DND-41 (cell line): ENCODE measurements around the gene GNB3.

Source experiments
- ATAC-seq: fragments of 200-7000 bp; cut with Tn5 transposase; 3 replicates; pipeline ENCODE4 v1.9.1; 2021; ENCODE audit warnings: low read depth; ENCODE audit not compliant: insufficient read depth
- DNase-seq: peaks from one replicate; pipeline ENCODE4 v3.0.0-alpha.2; 2020
- H2AFZ ChIP-seq: 2 replicates; pipeline ENCODE4 v1.6.0; 2012; ENCODE audit warnings: low read depth, low read length
- H3K27ac ChIP-seq: 2 replicates; pipeline ENCODE4 v1.5.1; 2012; ENCODE audit warnings: low read length, inconsistent platforms
- H3K27me3 ChIP-seq: fragments of 200-600 bp; sonication (generic); 2 replicates; pipeline ENCODE4 v1.6.0; 2012; ENCODE audit warnings: low read length, mild to moderate bottlenecking, inconsistent platforms; ENCODE audit not compliant: insufficient read depth, poor library complexity
- H3K36me3 ChIP-seq: 2 replicates; pipeline ENCODE4 v1.5.1; 2012; ENCODE audit warnings: low read length, inconsistent platforms; ENCODE audit not compliant: insufficient read depth
- H3K4me1 ChIP-seq: 2 replicates; pipeline ENCODE4 v1.5.1; 2012; ENCODE audit warnings: mild to moderate bottlenecking, low read length; ENCODE audit not compliant: insufficient read depth
- H3K4me2 ChIP-seq: 2 replicates; pipeline ENCODE4 v1.6.0; 2012; ENCODE audit warnings: mild to moderate bottlenecking, moderate library complexity, low read length, inconsistent platforms; ENCODE audit not compliant: insufficient read depth
- H3K4me3 ChIP-seq, 2 experiments: fragments of 200-600 bp in 1 of 2; shearing (Covaris generic) in 1 of 2; 2 replicates each; pipeline ENCODE4 v1.5.1; 2012 to 2016; ENCODE audit warnings: inconsistent platforms in 2 of 2, low read length in 2 of 2, mild to moderate bottlenecking in 2 of 2, low read depth in 1 of 2, moderate library complexity in 1 of 2
- H3K79me2 ChIP-seq: 2 replicates; pipeline ENCODE4 v1.6.0; 2012; ENCODE audit warnings: low read length, inconsistent platforms; ENCODE audit not compliant: insufficient read depth
- H3K9ac ChIP-seq: 2 replicates; pipeline ENCODE4 v1.6.0; 2012; ENCODE audit warnings: low read depth, mild to moderate bottlenecking, inconsistent platforms, low read length, moderate library complexity
- H3K9me3 ChIP-seq: 2 replicates; pipeline ENCODE4 v1.5.1; 2012; ENCODE audit warnings: low read length, moderate library complexity, mild to moderate bottlenecking, inconsistent platforms; ENCODE audit not compliant: insufficient read depth, severe bottlenecking
- H4K20me1 ChIP-seq: 2 replicates; pipeline ENCODE4 v1.6.0; 2012; ENCODE audit warnings: low read length; ENCODE audit not compliant: insufficient read depth
- CTCF ChIP-seq: IDR thresholded peaks from 2 replicates; pipeline ENCODE4 v1.5.1; 2012; ENCODE audit warnings: borderline replicate concordance, low read length, moderate library complexity, mild to moderate bottlenecking; ENCODE audit not compliant: poor library complexity, severe bottlenecking; ENCODE audit errors: extremely low read depth
- EZH2 ChIP-seq: IDR thresholded peaks from 3 replicates; pipeline ENCODE4 v1.6.1; 2012; ENCODE audit warnings: borderline replicate concordance, low read depth, mild to moderate bottlenecking, moderate library complexity, low read length, inconsistent platforms; ENCODE audit not compliant: severe bottlenecking

GNB3 gene

GRCh38 chr12:6826734-6827436, 13.8 kb upstream of the GNB3 start:
- H3K27ac ChIP-seq: no peak overlapping the region
- no peaks in the 10 kb centered on the region for H3K79me2 ChIP-seq
- H4K20me1 ChIP-seq: peaks cover 17% of the 10 kb centered on the region
- H3K36me3 ChIP-seq: no peaks in the 10 kb centered on the region
- H3K4me1 ChIP-seq: peaks cover 19% of the 10 kb centered on the region
- H2AFZ ChIP-seq: no peak overlapping the region
- H3K4me3 ChIP-seq: no peak overlapping the region
- no peak overlapping the region for H3K9ac ChIP-seq
- no peak for DNase-seq
- ATAC-seq: no peak
- no peaks in the 10 kb centered on the region for H3K9me3 ChIP-seq
- H3K4me2 ChIP-seq: peak overlapping the region; percentile 5; the same call in 1 of the 2 replicates
- no peak for TF ChIP-seq CTCF
- TF ChIP-seq EZH2: no peak
- peaks cover 92% of the 10 kb centered on the region for H3K27me3 ChIP-seq

- H3K4me1 ChIP-seq: peaks cover 15% of the 10 kb centered on the region
- TF ChIP-seq CTCF (no peak), EZH2 (peak; percentile 45)
- H3K4me2 ChIP-seq: peak overlapping the region; percentile 5; the same call in 1 of the 2 replicates
- no peak overlapping the region for H3K27ac ChIP-seq
- no peaks in the 10 kb centered on the region for H3K79me2 ChIP-seq
- no peak overlapping the region for H2AFZ ChIP-seq
- no peaks in the 10 kb centered on the region for H3K36me3 ChIP-seq
- ATAC-seq (peak; percentile 53), DNase-seq (peak; percentile 62)
- no peak overlapping the region for H3K4me3 ChIP-seq
- no peak overlapping the region for H3K9ac ChIP-seq
- peaks cover 13% of the 10 kb centered on the region for H4K20me1 ChIP-seq
- H3K27me3 ChIP-seq: peaks cover 87% of the 10 kb centered on the region
- H3K9me3 ChIP-seq: no peaks in the 10 kb centered on the region
These were observed 13.3 kb upstream of the GNB3 start for GRCh38 chr12:6827437-6827911.

- Histone ChIP-seq H3K9me3 (no peaks in the 10 kb centered on the region), H2AFZ (no peak within 1 kb of the TSS), H3K4me3 (peak within 1 kb of the TSS in 1 of 2 experiments; percentile 36; a peak in 2 of 4 replicates), H3K27me3 (peaks cover 79% of the 10 kb centered on the region), H3K9ac (peak within 1 kb of the TSS; percentile 27; the same call in 1 of the 2 replicates), H4K20me1 (peaks cover 13% of the 10 kb centered on the region; the same call in 1 of the 2 replicates), H3K79me2 (no peaks in the 10 kb centered on the region), H3K4me1 (peaks cover 15% of the 10 kb centered on the region), H3K4me2 (peak within 1 kb of the TSS; percentile 57), H3K27ac (no peak within 1 kb of the TSS), H3K36me3 (no peaks in the 10 kb centered on the region)
- ATAC-seq (peak; percentile 15; the same call in 1 of the 3 replicates), DNase-seq (no peak)
- TF ChIP-seq EZH2 (peak; percentile 40), CTCF (no peak)
These were observed 12.5 kb upstream of the GNB3 start, which contains the start of gene P3H3 for GRCh38 chr12:6827982-6828780. P3H3 (plus strand) TSS chr12:6828407; CDS start chr12:6828441, 34 bp downstream.
